H9 (cell line): ENCODE results near the gene TEAD1. TPM values are rescaled to one million over a fixed set of nuclear protein-coding genes. Genes with fewer than 3 reads are reported as not detected.

Experiments
- DNase-seq: peaks from one replicate; pipeline ENCODE4 v3.0.0-alpha.2; 2017
- H2AFZ ChIP-seq: one replicate; pipeline ENCODE4 v1.6.1; 2013; ENCODE audit warnings: mild to moderate bottlenecking, low read length, control low read depth, moderate library complexity
- H2AK5ac ChIP-seq: 2 replicates; pipeline ENCODE4 v1.6.1; 2013; ENCODE audit warnings: low read length, control low read depth, mixed read lengths; ENCODE audit not compliant: insufficient read length
- H2BK120ac ChIP-seq: one replicate; pipeline ENCODE4 v1.6.1; 2013; ENCODE audit warnings: low read depth, mild to moderate bottlenecking, low read length, control low read depth, inconsistent platforms; ENCODE audit not compliant: poor library complexity, severe bottlenecking
- H2BK12ac ChIP-seq: 2 replicates; pipeline ENCODE4 v1.6.1; 2013; ENCODE audit warnings: low read length, control low read depth, mixed read lengths, low read depth; ENCODE audit not compliant: insufficient read length
- H2BK15ac ChIP-seq: 2 replicates; pipeline ENCODE4 v1.6.1; 2013; ENCODE audit warnings: low read depth, low read length, control low read depth
- H2BK20ac ChIP-seq: one replicate; pipeline ENCODE4 v1.6.1; 2013; ENCODE audit warnings: low read depth, mild to moderate bottlenecking, low read length, control low read depth, inconsistent platforms; ENCODE audit not compliant: poor library complexity, severe bottlenecking
- H2BK5ac ChIP-seq: 2 replicates; pipeline ENCODE4 v1.6.1; 2013; ENCODE audit warnings: low read length, control low read depth, mixed read lengths; ENCODE audit not compliant: insufficient read length
- H3K14ac ChIP-seq: 2 replicates; pipeline ENCODE4 v1.6.1; 2013; ENCODE audit warnings: low read length, control low read depth; ENCODE audit not compliant: insufficient read depth
- H3K18ac ChIP-seq: 2 replicates; pipeline ENCODE4 v1.6.1; 2013; ENCODE audit warnings: low read depth, mild to moderate bottlenecking, mixed read lengths, low read length, control low read depth; ENCODE audit not compliant: insufficient read length
- H3K23ac ChIP-seq: 2 replicates; pipeline ENCODE4 v1.6.1; 2013; ENCODE audit warnings: low read length, control low read depth, mixed read lengths, low read depth; ENCODE audit not compliant: insufficient read length
- H3K23me2 ChIP-seq: 2 replicates; pipeline ENCODE4 v1.6.1; 2013; ENCODE audit warnings: low read depth, mild to moderate bottlenecking, mixed read lengths, low read length, control low read depth; ENCODE audit not compliant: insufficient read length, poor library complexity, severe bottlenecking
- H3K27ac ChIP-seq: 2 replicates; pipeline ENCODE4 v1.5.1; 2013; ENCODE audit warnings: low read length, control low read depth, mixed read lengths, low read depth; ENCODE audit not compliant: insufficient read length
- H3K27me3 ChIP-seq: 2 replicates; pipeline ENCODE4 v1.6.1; 2013; ENCODE audit warnings: low read length, control low read depth, inconsistent platforms; ENCODE audit not compliant: insufficient read depth
- H3K4ac ChIP-seq: 2 replicates; pipeline ENCODE4 v1.6.1; 2013; ENCODE audit warnings: low read depth, mild to moderate bottlenecking, control low read depth, inconsistent platforms, low read length, moderate library complexity
- H3K4me1 ChIP-seq: 2 replicates; pipeline ENCODE4 v1.6.1; 2013; ENCODE audit warnings: low read length, control low read depth, inconsistent platforms; ENCODE audit not compliant: insufficient read depth
- H3K4me2 ChIP-seq: 2 replicates; pipeline ENCODE4 v1.6.1; 2013; ENCODE audit warnings: low read length, control low read depth, mixed read lengths; ENCODE audit not compliant: insufficient read length, insufficient read depth
- H3K56ac ChIP-seq: 2 replicates; pipeline ENCODE4 v1.6.1; 2013; ENCODE audit warnings: low read depth, mild to moderate bottlenecking, mixed read lengths, low read length, control low read depth; ENCODE audit not compliant: insufficient read length
- H3K79me1 ChIP-seq: 2 replicates; pipeline ENCODE4 v1.6.1; 2013; ENCODE audit warnings: low read depth, mild to moderate bottlenecking, moderate library complexity, low read length, control low read depth, inconsistent platforms; ENCODE audit not compliant: insufficient read depth, poor library complexity, severe bottlenecking
- H3K79me2 ChIP-seq: 2 replicates; pipeline ENCODE4 v1.6.1; 2013; ENCODE audit warnings: low read length, control low read depth, inconsistent platforms; ENCODE audit not compliant: insufficient read depth
- H3K9ac ChIP-seq: 2 replicates; pipeline ENCODE4 v1.6.1; 2013; ENCODE audit warnings: low read length, control low read depth, mixed read lengths; ENCODE audit not compliant: insufficient read length; ENCODE audit errors: extremely low read depth
- H3K9me3 ChIP-seq: one replicate; pipeline ENCODE4 v1.6.1; 2013; ENCODE audit warnings: low read depth, low read length, inconsistent platforms; ENCODE audit not compliant: control insufficient read depth
- H3T11ph ChIP-seq: one replicate; pipeline ENCODE4 v1.6.1; 2013; ENCODE audit warnings: mild to moderate bottlenecking, low read length, control low read depth, inconsistent platforms
- H4K20me1 ChIP-seq: one replicate; pipeline ENCODE4 v1.6.1; 2013; ENCODE audit not compliant: control insufficient read depth, insufficient read length, insufficient read depth
- H4K5ac ChIP-seq: 2 replicates; pipeline ENCODE4 v1.6.1; 2013; ENCODE audit warnings: low read depth, mild to moderate bottlenecking, mixed read lengths, low read length, control low read depth; ENCODE audit not compliant: insufficient read length
- H4K8ac ChIP-seq: replicated peaks from 2 replicates; pipeline ENCODE4 v1.6.1; 2013; ENCODE audit warnings: low read length, control low read depth, mixed read lengths, low read depth; ENCODE audit not compliant: insufficient read length
- H4K91ac ChIP-seq: 2 replicates; pipeline ENCODE4 v1.6.1; 2013; ENCODE audit warnings: low read depth, mild to moderate bottlenecking, moderate library complexity, mixed read lengths, low read length, control low read depth; ENCODE audit not compliant: insufficient read length
- H3K27ac Mint-ChIP-seq, 3 experiments: 2 replicates in 2 of 3; 3 replicates in 1 of 3; pipeline ENCODE4 v1.8.0; 2020 to 2021; ENCODE audit warnings: mixed read lengths in 3 of 3, mild to moderate bottlenecking in 1 of 3, moderate library complexity in 1 of 3
- H3K27me3 Mint-ChIP-seq: 2 replicates; pipeline ENCODE4 v1.8.0; 2021; ENCODE audit warnings: low read depth, mild to moderate bottlenecking, moderate library complexity, mixed read lengths
- H3K36me3 Mint-ChIP-seq, 3 experiments: 2 replicates in 2 of 3; 3 replicates in 1 of 3; pipeline ENCODE4 v1.8.0; 2020 to 2021; ENCODE audit warnings: low read depth in 3 of 3, mixed read lengths in 3 of 3; ENCODE audit not compliant: insufficient read depth in 1 of 3
- H3K4me1 Mint-ChIP-seq, 2 experiments: 2 replicates each; pipeline ENCODE4 v1.8.0; 2020; ENCODE audit warnings: mixed read lengths in 2 of 2
- H3K4me3 Mint-ChIP-seq, 2 experiments: 2 replicates in 1 of 2; 3 replicates in 1 of 2; pipeline ENCODE4 v1.8.0; 2020 to 2021; ENCODE audit warnings: mild to moderate bottlenecking in 2 of 2, mixed read lengths in 2 of 2, moderate library complexity in 1 of 2
- H3K9me3 Mint-ChIP-seq, 2 experiments: 2 replicates in 1 of 2; 3 replicates in 1 of 2; pipeline ENCODE4 v1.8.0; 2020; ENCODE audit warnings: mild to moderate bottlenecking in 2 of 2, mixed read lengths in 2 of 2, moderate library complexity in 1 of 2
- WGBS: extraction: QIAGEN DNeasy Blood & Tissue Kit; methylation state at CpG from one replicate; pipeline ENCODE4 v1.1.7; 2013; ENCODE audit warnings: missing lambda C conversion rate, low lambda C conversion rate, mixed read lengths; ENCODE audit not compliant: insufficient read length; ENCODE audit errors: extremely low coverage; 5-methylcytosine and 5-hydroxymethylcytosine counted together
- total RNA-seq: library from RNA; stranded (reverse); gene quantifications from 2 replicates; pipeline ENCODE4 v1.2.1, GENCODE V29; 2021
- TF ChIP-seq, protein P1 (sequence below): fragments of 200-600 bp; sonication (generic); conservative IDR thresholded peaks from 3 replicates; pipeline ENCODE4 v1.8.0; 2021; ENCODE audit warnings: antibody characterized with exemption, mild to moderate bottlenecking

TEAD1 gene
- total RNA-seq, 1 experiment from 2014 or later = 75.1 TPM

DNA sequence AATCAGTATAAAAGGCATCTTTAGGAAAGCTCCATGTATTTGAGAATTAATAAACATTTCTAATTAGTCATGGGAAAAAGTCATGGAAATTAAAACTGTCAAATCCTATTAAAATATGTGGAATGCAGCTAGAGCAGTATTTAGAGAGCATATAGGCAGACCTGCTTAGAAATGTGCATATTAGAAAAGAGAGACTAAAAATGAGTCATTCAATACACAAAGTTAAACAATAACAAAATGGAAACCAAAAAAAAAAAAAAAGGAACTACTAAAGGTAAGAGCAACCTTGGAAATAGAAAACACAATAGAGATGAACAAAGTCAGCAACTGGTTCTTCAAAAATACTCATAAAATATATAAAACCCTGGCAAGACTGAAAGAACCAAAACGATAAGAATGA, 275.2 kb downstream of the TEAD1 start:
- H4K91ac ChIP-seq = no peak overlapping the region
- H3K27me3 Mint-ChIP-seq = no peaks in the 10 kb centered on the region
- H2BK5ac ChIP-seq = no peak overlapping the region
- TF ChIP-seq, protein P1, sequence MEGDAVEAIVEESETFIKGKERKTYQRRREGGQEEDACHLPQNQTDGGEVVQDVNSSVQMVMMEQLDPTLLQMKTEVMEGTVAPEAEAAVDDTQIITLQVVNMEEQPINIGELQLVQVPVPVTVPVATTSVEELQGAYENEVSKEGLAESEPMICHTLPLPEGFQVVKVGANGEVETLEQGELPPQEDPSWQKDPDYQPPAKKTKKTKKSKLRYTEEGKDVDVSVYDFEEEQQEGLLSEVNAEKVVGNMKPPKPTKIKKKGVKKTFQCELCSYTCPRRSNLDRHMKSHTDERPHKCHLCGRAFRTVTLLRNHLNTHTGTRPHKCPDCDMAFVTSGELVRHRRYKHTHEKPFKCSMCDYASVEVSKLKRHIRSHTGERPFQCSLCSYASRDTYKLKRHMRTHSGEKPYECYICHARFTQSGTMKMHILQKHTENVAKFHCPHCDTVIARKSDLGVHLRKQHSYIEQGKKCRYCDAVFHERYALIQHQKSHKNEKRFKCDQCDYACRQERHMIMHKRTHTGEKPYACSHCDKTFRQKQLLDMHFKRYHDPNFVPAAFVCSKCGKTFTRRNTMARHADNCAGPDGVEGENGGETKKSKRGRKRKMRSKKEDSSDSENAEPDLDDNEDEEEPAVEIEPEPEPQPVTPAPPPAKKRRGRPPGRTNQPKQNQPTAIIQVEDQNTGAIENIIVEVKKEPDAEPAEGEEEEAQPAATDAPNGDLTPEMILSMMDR = no peak
- no peak overlapping the region for H3T11ph ChIP-seq
- no peak overlapping the region for H2BK15ac ChIP-seq
- no peaks in the 10 kb centered on the region for H3K4me1 ChIP-seq
- no peak overlapping the region for H2BK20ac ChIP-seq
- H3K23me2 ChIP-seq = no peaks in the 10 kb centered on the region
- peaks cover 6 to 17% (median 6%) of the 10 kb centered on the region in 3 experiments; a peak in 5 of 7 replicates for H3K36me3 Mint-ChIP-seq
- H4K8ac ChIP-seq = no peak overlapping the region
- H3K27ac ChIP-seq = no peak overlapping the region
- WGBS = no CpG with 5 or more reads among the region's 1 CpG
- no peaks in the 10 kb centered on the region for H3K79me1 ChIP-seq
- H3K9me3 Mint-ChIP-seq = peaks cover 11 to 13% of the 10 kb centered on the region in 2 experiments
- H3K27me3 ChIP-seq = no peaks in the 10 kb centered on the region
- H3K27ac Mint-ChIP-seq = no peak overlapping the region
- peaks cover 0 to 10% of the 10 kb centered on the region in 2 experiments; a peak in 2 of 4 replicates for H3K4me1 Mint-ChIP-seq
- H2AK5ac ChIP-seq = no peak overlapping the region
- H3K9me3 ChIP-seq = no peaks in the 10 kb centered on the region
- no peak overlapping the region for H3K9ac ChIP-seq
- no peak overlapping the region for H3K4me2 ChIP-seq
- no peak overlapping the region for H2BK12ac ChIP-seq
- DNase-seq = no peak
- no peak overlapping the region for H4K5ac ChIP-seq
- no peaks in the 10 kb centered on the region for H4K20me1 ChIP-seq
- H3K14ac ChIP-seq = no peak overlapping the region
- no peak overlapping the region for H3K23ac ChIP-seq
- H2AFZ ChIP-seq = no peak overlapping the region
- H3K79me2 ChIP-seq = no peaks in the 10 kb centered on the region
- no peak overlapping the region for H2BK120ac ChIP-seq
- H3K56ac ChIP-seq = no peak overlapping the region
- H3K4ac ChIP-seq = no peak overlapping the region
- no peak overlapping the region for H3K4me3 Mint-ChIP-seq
- H3K18ac ChIP-seq = no peak overlapping the region
